NCI-H146 treated with DMSO at 0.1 percent for 48 hours (cell line): ENCODE data around the gene CYP3A7.
"Not testable (repeated sequence)": the region's sequence is repeated elsewhere in the genome, so short reads cannot be mapped to it uniquely, and the experiment has no call there.

Experiments used
- DNase-seq: peaks from one replicate; lab custom pipeline; 2025; ENCODE audit not compliant: unreplicated experiment; lab: John Stamatoyannopoulos, UW

CYP3A7 gene

GRCh38 chr7:99734987-99735386 lies at the start of gene CYP3A7:
TSS of gene CYP3A7 (minus strand) at chr7:99735196. CDS start at chr7:99735093, 103 bp downstream.
- DNase-seq: no peak

- DNase-seq: no peak
These were observed 49.0 kb upstream of the CYP3A7 start, which contains the start of gene CYP3A4 for GRCh38 chr7:99784007-99784406. TSS of gene CYP3A4 (minus strand) at chr7:99784184. CDS start at chr7:99784081, 103 bp downstream.

GRCh38 chr7:99782012-99782953 lies 47.3 kb upstream of the CYP3A7 start:
- no peak for DNase-seq

- DNase-seq: no peak
These were observed 45.6 kb upstream of the CYP3A7 start for GRCh38 chr7:99780588-99780987.

- DNase-seq: no peak
These were observed 45.0 kb upstream of the CYP3A7 start for GRCh38 chr7:99779949-99780348.

- no peak for DNase-seq
These were observed 43.9 kb upstream of the CYP3A7 start for GRCh38 chr7:99778880-99779279.

- not testable (repeated sequence) for DNase-seq
These were observed 38.4 kb upstream of the CYP3A7 start for GRCh38 chr7:99773395-99773794.

GRCh38 chr7:99772565-99772964 lies 37.6 kb upstream of the CYP3A7 start:
- no peak for DNase-seq

GRCh38 chr7:99769494-99769893 lies 34.5 kb upstream of the CYP3A7 start:
- not testable (repeated sequence) for DNase-seq

GRCh38 chr7:99768471-99768870 lies 33.5 kb upstream of the CYP3A7 start:
- no peak for DNase-seq

GRCh38 chr7:99767662-99768061 lies 32.7 kb upstream of the CYP3A7 start:
- DNase-seq: no peak

- DNase-seq: no peak
These were observed 31.6 kb upstream of the CYP3A7 start for GRCh38 chr7:99766484-99767099.

- DNase-seq: no peak
These were observed 29.5 kb upstream of the CYP3A7 start for GRCh38 chr7:99764478-99764877.

GRCh38 chr7:99762680-99763327 lies 27.8 kb upstream of the CYP3A7 start:
- no peak for DNase-seq

- no peak for DNase-seq
These were observed 20.1 kb upstream of the CYP3A7 start for GRCh38 chr7:99755085-99755484.

GRCh38 chr7:99752356-99752755 lies 17.4 kb upstream of the CYP3A7 start:
- no peak for DNase-seq

- not testable (repeated sequence) for DNase-seq
These were observed 16.5 kb upstream of the CYP3A7 start for GRCh38 chr7:99751322-99752052.

GRCh38 chr7:99748846-99749579 lies 14.0 kb upstream of the CYP3A7 start:
- no peak for DNase-seq

GRCh38 chr7:99746915-99747314 lies 11.9 kb upstream of the CYP3A7 start:
- not testable (repeated sequence) for DNase-seq

- not testable (repeated sequence) for DNase-seq
These were observed 10.4 kb upstream of the CYP3A7 start for GRCh38 chr7:99745395-99745794.
